ENCODE results near the gene DDX42. TPM values are rescaled to one million over a fixed set of nuclear protein-coding genes. Genes with fewer than 3 reads are reported as not detected.

Gene DDX42
- total RNA-seq, 1 donor from 2014 or later: 110 TPM

GRCh38 chr17:63741408-63742173 is 32.4 kb upstream of the DDX42 start, which contains the start of gene STRADA:
Gene STRADA, minus strand, starts transcription at chr17:63741799. Its CDS starts 13,430 bp downstream, at chr17:63728369.
- peak; percentile 98 for DNase-seq (ENCODE audit: low spot score)
- Mint-ChIP-seq H3K36me3 (ENCODE audit: low read depth, unreplicated experiment) (peaks cover 11% of the 10 kb centered on the region), H3K4me3 (ENCODE audit: unreplicated experiment) (peak within 1 kb of the TSS; percentile 97), H3K9me3 (ENCODE audit: unreplicated experiment) (no peaks in the 10 kb centered on the region), H3K27me3 (ENCODE audit: unreplicated experiment) (peaks cover 1% of the 10 kb centered on the region), H3K27ac (ENCODE audit: unreplicated experiment) (peak within 1 kb of the TSS; percentile 86), H3K4me1 (ENCODE audit: unreplicated experiment) (peaks cover 14% of the 10 kb centered on the region)
- TF ChIP-seq CTCF (IDR thresholded peaks at IDR 0.05; ENCODE audit: unreplicated experiment): no peak

GRCh38 chr17:63751806-63752205 is 22.2 kb upstream of the DDX42 start:
- no peak for TF ChIP-seq CTCF (IDR thresholded peaks at IDR 0.05; ENCODE audit: unreplicated experiment)
- DNase-seq (ENCODE audit: low spot score): no peak
- Mint-ChIP-seq H3K36me3 (ENCODE audit: low read depth, unreplicated experiment) (peaks cover 19% of the 10 kb centered on the region), H3K9me3 (ENCODE audit: unreplicated experiment) (no peaks in the 10 kb centered on the region), H3K4me3 (ENCODE audit: unreplicated experiment) (peak overlapping the region; percentile 9), H3K27me3 (ENCODE audit: unreplicated experiment) (peaks cover 2% of the 10 kb centered on the region), H3K27ac (ENCODE audit: unreplicated experiment) (no peak overlapping the region), H3K4me1 (ENCODE audit: unreplicated experiment) (no peaks in the 10 kb centered on the region)

DNA sequence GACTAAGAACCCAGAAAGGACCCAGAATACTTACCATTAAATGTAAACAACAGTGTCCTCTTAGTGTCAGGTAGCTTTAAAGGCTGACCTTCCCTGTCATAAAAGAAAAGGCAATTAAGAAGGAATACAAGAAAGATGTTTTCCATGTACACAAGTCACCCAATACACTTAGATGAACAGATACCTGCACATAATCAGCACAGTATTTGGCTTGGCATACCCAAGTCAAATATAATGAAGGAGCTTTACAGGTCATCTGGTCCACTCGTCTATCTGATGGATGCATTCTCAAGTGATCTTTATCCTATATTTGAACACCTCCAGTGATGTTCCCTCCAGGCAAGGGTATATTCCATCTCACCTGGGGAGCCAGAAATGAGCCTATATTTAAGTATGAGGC is 21.3 kb upstream of the DDX42 start:
- Mint-ChIP-seq H3K4me3 (ENCODE audit: unreplicated experiment) (no peak overlapping the region), H3K4me1 (ENCODE audit: unreplicated experiment) (no peaks in the 10 kb centered on the region), H3K9me3 (ENCODE audit: unreplicated experiment) (no peaks in the 10 kb centered on the region), H3K27me3 (ENCODE audit: unreplicated experiment) (peaks cover 1% of the 10 kb centered on the region), H3K36me3 (ENCODE audit: low read depth, unreplicated experiment) (peaks cover 20% of the 10 kb centered on the region), H3K27ac (ENCODE audit: unreplicated experiment) (no peak overlapping the region)
- DNase-seq (ENCODE audit: low spot score): no peak
- TF ChIP-seq CTCF (IDR thresholded peaks at IDR 0.05; ENCODE audit: unreplicated experiment): no peak

DNA sequence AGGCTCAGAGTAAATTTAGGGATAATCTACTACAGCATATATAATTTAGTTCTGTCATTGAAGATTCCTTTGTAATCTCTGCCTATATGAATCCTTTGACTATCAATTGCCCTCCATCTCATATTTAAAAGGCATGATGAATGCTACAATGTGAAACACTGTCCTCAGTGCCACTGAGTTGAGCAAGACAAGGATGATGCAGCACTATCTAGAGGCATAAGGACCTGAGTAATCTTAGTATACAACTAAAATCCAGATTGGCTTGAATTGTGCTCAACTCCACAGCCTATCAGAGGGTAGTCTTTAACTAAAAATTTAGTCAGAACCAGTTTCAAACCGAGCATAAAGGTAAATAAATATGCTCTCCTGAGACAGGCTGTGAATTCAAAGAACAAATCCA is 20.8 kb upstream of the DDX42 start:
- no peaks in the 10 kb centered on the region for H3K27me3 Mint-ChIP-seq (ENCODE audit: unreplicated experiment)
- peaks cover 20% of the 10 kb centered on the region for H3K36me3 Mint-ChIP-seq (ENCODE audit: low read depth, unreplicated experiment)
- no peak overlapping the region for H3K4me3 Mint-ChIP-seq (ENCODE audit: unreplicated experiment)
- H3K4me1 Mint-ChIP-seq (ENCODE audit: unreplicated experiment): no peaks in the 10 kb centered on the region
- no peak for TF ChIP-seq CTCF (IDR thresholded peaks at IDR 0.05; ENCODE audit: unreplicated experiment)
- H3K27ac Mint-ChIP-seq (ENCODE audit: unreplicated experiment): no peak overlapping the region
- no peak for DNase-seq (ENCODE audit: low spot score)
- H3K9me3 Mint-ChIP-seq (ENCODE audit: unreplicated experiment): no peaks in the 10 kb centered on the region

DNA sequence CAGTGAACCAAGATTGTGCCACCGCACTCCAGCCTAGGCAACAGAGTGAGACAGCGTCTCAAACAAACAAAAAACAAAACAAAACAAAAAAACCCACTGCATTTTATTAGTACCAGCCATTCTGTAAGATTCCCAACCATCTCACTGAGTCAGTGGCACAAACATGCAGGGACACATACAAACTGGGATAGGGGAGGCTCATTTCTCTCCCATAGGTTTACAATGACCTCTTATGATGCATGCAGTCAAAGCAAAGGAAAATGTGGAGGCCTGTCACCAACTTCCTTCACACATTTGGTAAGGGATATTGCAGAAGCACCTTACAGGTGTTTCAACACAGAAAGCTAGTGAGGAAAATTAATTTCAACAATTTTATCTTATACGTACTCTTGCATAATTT is 19.9 kb upstream of the DDX42 start:
- Mint-ChIP-seq H3K27ac (ENCODE audit: unreplicated experiment) (no peak overlapping the region), H3K36me3 (ENCODE audit: low read depth, unreplicated experiment) (peaks cover 20% of the 10 kb centered on the region), H3K4me3 (ENCODE audit: unreplicated experiment) (no peak overlapping the region), H3K9me3 (ENCODE audit: unreplicated experiment) (no peaks in the 10 kb centered on the region), H3K4me1 (ENCODE audit: unreplicated experiment) (no peaks in the 10 kb centered on the region), H3K27me3 (ENCODE audit: unreplicated experiment) (no peaks in the 10 kb centered on the region)
- no peak for DNase-seq (ENCODE audit: low spot score)
- no peak for TF ChIP-seq CTCF (IDR thresholded peaks at IDR 0.05; ENCODE audit: unreplicated experiment)

Data from endothelial cell (in vitro differentiated cells).